Fibroblast of lung (primary cell): ENCODE measurements around the gene INSR. TPM values are rescaled to one million over a fixed set of nuclear protein-coding genes. Genes with fewer than 3 reads are reported as not detected.
"Not testable (repeated sequence)": the region's sequence is repeated elsewhere in the genome, so short reads cannot be mapped to it uniquely, and the experiment has no call there.

Experiments
- DNase-seq, 2 donors: peaks; one replicate each; pipeline versions ENCODE4 v3.0.0 to v3.0.0-alpha.2; 2010; ENCODE audit warnings: low read depth in 2 of 2
- H2AFZ ChIP-seq: 2 replicates; pipeline ENCODE4 v1.5.1; 2012; ENCODE audit warnings: low read length, control low read depth, inconsistent platforms
- H3K27ac ChIP-seq: 2 replicates; pipeline ENCODE4 v1.5.1; 2011; ENCODE audit warnings: low read length, control low read depth; ENCODE audit not compliant: insufficient read depth
- H3K27me3 ChIP-seq: 2 replicates; pipeline ENCODE4 v1.5.1; 2011; ENCODE audit warnings: mild to moderate bottlenecking, low read length; ENCODE audit not compliant: control insufficient read depth, insufficient read depth
- H3K36me3 ChIP-seq: 2 replicates; pipeline ENCODE4 v1.5.1; 2011; ENCODE audit warnings: low read length; ENCODE audit not compliant: control insufficient read depth, insufficient read depth
- H3K4me1 ChIP-seq: 2 replicates; pipeline ENCODE4 v1.5.1; 2011; ENCODE audit warnings: low read length; ENCODE audit not compliant: control insufficient read depth, insufficient read depth; ENCODE audit errors: extremely low read depth
- H3K4me2 ChIP-seq: 2 replicates; pipeline ENCODE4 v1.5.1; 2011; ENCODE audit warnings: low read length, control low read depth; ENCODE audit not compliant: insufficient read depth; ENCODE audit errors: extremely low read depth
- H3K4me3 ChIP-seq, 4 experiments: fragments of 200-600 bp in 1 of 4; sonication (generic) in 1 of 4; replicated peaks in 1 of 4; 2 replicates each; pipeline ENCODE4 v1.5.1; 2011 to 2016; ENCODE audit warnings: low read length in 4 of 4, low read depth in 3 of 4, mild to moderate bottlenecking in 3 of 4, control low read depth in 2 of 4, inconsistent platforms in 1 of 4, mixed read lengths in 1 of 4; ENCODE audit not compliant: insufficient read depth in 1 of 4; ENCODE audit errors: control extremely low read depth in 1 of 4
- H3K79me2 ChIP-seq: 2 replicates; pipeline ENCODE4 v1.5.1; 2012; ENCODE audit warnings: mild to moderate bottlenecking, low read length, inconsistent platforms; ENCODE audit not compliant: control insufficient read depth, insufficient read depth
- H3K9ac ChIP-seq: 2 replicates; pipeline ENCODE4 v1.5.1; 2011; ENCODE audit warnings: mild to moderate bottlenecking, low read length, control low read depth; ENCODE audit not compliant: insufficient read depth
- H3K9me3 ChIP-seq: 2 replicates; pipeline ENCODE4 v1.5.1; 2012; ENCODE audit warnings: low read depth, low read length; ENCODE audit not compliant: control insufficient read depth, insufficient read depth
- H4K20me1 ChIP-seq: 2 replicates; pipeline ENCODE4 v1.5.1; 2011; ENCODE audit warnings: low read length; ENCODE audit not compliant: control insufficient read depth, insufficient read depth; ENCODE audit errors: extremely low read depth
- EZH2 ChIP-seq: IDR thresholded peaks from 2 replicates; pipeline ENCODE4 v1.5.1; 2012; ENCODE audit warnings: low read length, control low read depth, mild to moderate bottlenecking; ENCODE audit errors: missing control alignments
- polyA plus RNA-seq, 2 donors: library from polyadenylated mRNA; depleted of rRNA in 1 of 2; stranded (reverse) in 1 of 2; unstranded in 1 of 2; fragments of >200 nt; gene quantifications; 2 replicates each; pipeline ENCODE4 v1.2.1, GENCODE V29; 2011 to 2012; ENCODE audit warnings: missing spikeins in 1 of 2
- total RNA-seq: library from RNA; depleted of rRNA; stranded (reverse); fragments of >200 nt; gene quantifications from 2 replicates; pipeline ENCODE4 v1.2.1, GENCODE V29; 2014
- TF ChIP-seq, protein P1 (sequence below), 2 donors: IDR thresholded peaks in 1 of 2; conservative IDR thresholded peaks in 1 of 2; 1 replicate in 1 of 2; 2 replicates in 1 of 2; pipeline ENCODE4 v1.5.1; 2011 to 2012; ENCODE audit warnings: low read length in 2 of 2, control low read depth in 1 of 2, inconsistent platforms in 1 of 2, low read depth in 1 of 2, mild to moderate bottlenecking in 1 of 2

Gene INSR
- total and polyA plus RNA-seq, 2 donors (not counting 1 experiment from before 2014, with no cell fraction given), result 3.7 to 23.9 TPM

DNA sequence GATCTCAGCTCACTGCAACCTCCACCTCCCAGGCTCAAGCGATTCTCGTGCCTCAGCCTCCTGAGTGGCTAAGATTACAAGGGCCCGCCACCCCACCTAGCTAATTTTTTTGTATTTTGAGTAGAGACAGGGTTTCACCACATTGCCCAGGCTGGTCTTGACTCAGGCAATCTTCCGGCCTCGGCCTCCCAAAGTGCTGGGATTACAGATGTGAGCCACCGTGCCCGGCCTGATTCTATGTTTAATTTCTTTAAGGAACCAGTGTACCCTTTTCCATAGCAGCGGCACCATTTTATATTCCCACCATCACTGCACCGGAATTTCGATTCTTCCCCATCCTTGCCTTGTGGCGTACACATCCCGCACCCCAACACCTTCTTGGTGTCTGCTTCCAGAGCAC lies 17.7 kb upstream of the INSR start:
- no peaks in the 10 kb centered on the region for H3K4me1 ChIP-seq
- H3K4me3 ChIP-seq, result no peak overlapping the region
- H3K9ac ChIP-seq, result no peak overlapping the region
- no peaks in the 10 kb centered on the region for H3K9me3 ChIP-seq
- no peaks in the 10 kb centered on the region for H3K36me3 ChIP-seq
- no peak overlapping the region for H2AFZ ChIP-seq
- H3K27me3 ChIP-seq, result no peaks in the 10 kb centered on the region
- no peaks in the 10 kb centered on the region for H3K79me2 ChIP-seq
- H3K4me2 ChIP-seq, result no peak overlapping the region
- TF ChIP-seq EZH2, result no peak
- TF ChIP-seq, protein P1, sequence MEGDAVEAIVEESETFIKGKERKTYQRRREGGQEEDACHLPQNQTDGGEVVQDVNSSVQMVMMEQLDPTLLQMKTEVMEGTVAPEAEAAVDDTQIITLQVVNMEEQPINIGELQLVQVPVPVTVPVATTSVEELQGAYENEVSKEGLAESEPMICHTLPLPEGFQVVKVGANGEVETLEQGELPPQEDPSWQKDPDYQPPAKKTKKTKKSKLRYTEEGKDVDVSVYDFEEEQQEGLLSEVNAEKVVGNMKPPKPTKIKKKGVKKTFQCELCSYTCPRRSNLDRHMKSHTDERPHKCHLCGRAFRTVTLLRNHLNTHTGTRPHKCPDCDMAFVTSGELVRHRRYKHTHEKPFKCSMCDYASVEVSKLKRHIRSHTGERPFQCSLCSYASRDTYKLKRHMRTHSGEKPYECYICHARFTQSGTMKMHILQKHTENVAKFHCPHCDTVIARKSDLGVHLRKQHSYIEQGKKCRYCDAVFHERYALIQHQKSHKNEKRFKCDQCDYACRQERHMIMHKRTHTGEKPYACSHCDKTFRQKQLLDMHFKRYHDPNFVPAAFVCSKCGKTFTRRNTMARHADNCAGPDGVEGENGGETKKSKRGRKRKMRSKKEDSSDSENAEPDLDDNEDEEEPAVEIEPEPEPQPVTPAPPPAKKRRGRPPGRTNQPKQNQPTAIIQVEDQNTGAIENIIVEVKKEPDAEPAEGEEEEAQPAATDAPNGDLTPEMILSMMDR (conservative IDR thresholded peaks at IDR 0.05 in 1 of 2, IDR thresholded peaks at IDR 0.05 in 1 of 2; ENCODE audit: low read depth in 1 of 2, low read length in 2 of 2), result no peak
- no peaks in the 10 kb centered on the region for H4K20me1 ChIP-seq
- no peak overlapping the region for H3K27ac ChIP-seq
- no peak for DNase-seq

DNA sequence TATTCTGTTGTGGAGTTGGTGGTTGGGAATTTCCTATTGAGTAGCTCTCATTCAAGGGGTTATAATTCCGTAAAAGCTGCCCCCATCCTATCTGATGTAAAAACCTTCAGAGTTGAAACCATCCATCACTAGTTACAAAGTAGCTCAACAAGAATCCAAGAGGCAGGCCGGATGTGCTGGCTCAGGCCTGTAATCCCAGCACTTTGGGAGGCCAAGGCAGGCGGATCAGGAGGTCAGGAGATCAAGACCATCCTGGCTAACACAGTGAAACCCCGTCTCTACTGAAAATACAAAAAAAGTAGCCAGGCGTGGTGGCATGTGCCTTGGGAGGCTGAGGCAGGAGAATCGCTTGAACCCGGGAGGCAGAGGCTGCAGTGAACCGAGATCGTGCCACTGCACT lies 14.1 kb upstream of the INSR start:
- not testable (repeated sequence) for H3K4me3 ChIP-seq, H3K27me3 ChIP-seq, H3K27ac ChIP-seq, H3K9me3 ChIP-seq, H3K79me2 ChIP-seq, H3K4me1 ChIP-seq, H3K4me2 ChIP-seq, H3K9ac ChIP-seq, H2AFZ ChIP-seq, H3K36me3 ChIP-seq, H4K20me1 ChIP-seq, DNase-seq

DNA sequence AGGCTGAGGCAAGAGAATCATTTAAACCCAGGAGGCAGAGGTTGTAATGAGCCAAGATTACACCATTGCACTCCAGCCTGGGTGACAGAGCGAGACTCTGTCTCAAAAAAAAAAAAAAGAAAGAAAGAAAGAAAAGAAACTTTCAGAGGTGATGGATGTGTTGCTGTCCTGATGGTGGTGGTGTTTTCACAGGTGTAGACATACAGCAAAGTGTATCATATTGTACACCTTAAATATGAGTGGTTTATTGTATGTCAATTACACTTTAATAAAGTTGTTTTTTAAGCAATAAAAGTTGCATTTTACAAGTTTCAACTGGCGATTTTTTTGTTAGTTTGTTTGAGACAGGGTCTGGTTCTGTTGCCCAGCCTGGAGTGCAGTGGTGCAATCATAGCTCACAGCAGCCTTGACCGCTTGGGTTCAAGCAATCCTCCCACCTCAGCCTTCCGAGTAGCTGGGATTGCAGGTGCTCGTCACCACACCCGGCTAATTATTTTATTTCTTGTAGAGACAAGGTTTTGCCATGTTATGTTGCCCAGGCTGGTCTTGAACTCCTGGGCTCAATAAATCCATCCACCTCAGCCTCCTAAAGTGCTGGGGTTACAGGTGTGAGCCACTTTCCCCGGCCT lies 13.5 kb upstream of the INSR start:
- Histone ChIP-seq H2AFZ (no peak overlapping the region), H3K27me3 (no peaks in the 10 kb centered on the region), H3K36me3 (no peaks in the 10 kb centered on the region), H4K20me1 (no peaks in the 10 kb centered on the region), H3K4me3 (no peak overlapping the region), H3K27ac (no peak overlapping the region), H3K9me3 (no peaks in the 10 kb centered on the region), H3K4me2 (no peak overlapping the region), H3K79me2 (no peaks in the 10 kb centered on the region), H3K4me1 (no peaks in the 10 kb centered on the region), H3K9ac (no peak overlapping the region)
- TF ChIP-seq EZH2, result no peak
- DNase-seq, result no peak

DNA sequence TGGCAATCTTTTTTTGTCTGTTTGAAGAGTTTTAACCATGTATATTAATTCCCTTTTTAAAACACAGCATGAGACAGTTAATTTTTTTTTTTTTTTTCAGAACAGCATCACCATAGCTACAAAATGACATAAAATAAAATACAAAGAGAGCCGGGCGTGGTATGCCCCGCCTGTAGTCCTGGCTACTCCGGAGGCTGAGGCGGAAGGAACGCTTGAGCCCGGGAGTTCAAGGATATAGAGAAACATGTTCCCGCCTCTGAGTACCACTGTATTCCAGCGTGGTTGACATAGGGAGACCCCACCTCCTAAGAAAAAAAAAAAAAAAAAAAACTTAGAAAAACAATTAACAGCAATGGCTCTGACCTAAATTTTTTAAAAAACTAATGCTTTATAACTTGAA lies 10.0 kb upstream of the INSR start:
- no peak overlapping the region for H3K27ac ChIP-seq
- no peaks in the 10 kb centered on the region for H3K4me1 ChIP-seq
- DNase-seq, result no peak
- no peaks in the 10 kb centered on the region for H4K20me1 ChIP-seq
- H3K9ac ChIP-seq, result no peak overlapping the region
- no peaks in the 10 kb centered on the region for H3K9me3 ChIP-seq
- H3K36me3 ChIP-seq, result no peaks in the 10 kb centered on the region
- H3K4me2 ChIP-seq, result no peak overlapping the region
- no peak overlapping the region for H3K4me3 ChIP-seq
- no peaks in the 10 kb centered on the region for H3K79me2 ChIP-seq
- TF ChIP-seq, protein P1 (conservative IDR thresholded peaks at IDR 0.05 in 1 of 2, IDR thresholded peaks at IDR 0.05 in 1 of 2; ENCODE audit: low read depth in 1 of 2, low read length in 2 of 2), result no peak
- no peak for TF ChIP-seq EZH2
- H3K27me3 ChIP-seq, result no peaks in the 10 kb centered on the region
- no peak overlapping the region for H2AFZ ChIP-seq
